HG02588 (cell line): ENCODE data around the gene SPHK2.

Source experiments
- ATAC-seq: cut with Tn5 transposase; IDR thresholded peaks from one replicate; pipeline ENCODE4 v1.9.1; 2021; ENCODE audit warnings: mild to moderate bottlenecking, moderate library complexity; ENCODE audit not compliant: unreplicated experiment

Gene SPHK2

GRCh38 chr19:48635966-48636858 is 16.9 kb downstream of the SPHK2 start:
- no peak for ATAC-seq

GRCh38 chr19:48636859-48637448 is 17.6 kb downstream of the SPHK2 start, which contains the start of gene DBP:
TSS of gene DBP (minus strand) at chr19:48637379. CDS start at chr19:48636994, 385 bp downstream.
- ATAC-seq: no peak

GRCh38 chr19:48637449-48637947 is 18.2 kb downstream of the SPHK2 start:
- ATAC-seq: peak; percentile 66

GRCh38 chr19:48637948-48638830 is 18.9 kb downstream of the SPHK2 start:
- peak; percentile 7 for ATAC-seq

- no peak for ATAC-seq
These were observed 19.6 kb downstream of the SPHK2 start for GRCh38 chr19:48638831-48639381.

GRCh38 chr19:48639483-48640375 is 20.4 kb downstream of the SPHK2 start:
- no peak for ATAC-seq

- ATAC-seq: no peak
These were observed 22.5 kb downstream of the SPHK2 start for GRCh38 chr19:48641850-48642249.

GRCh38 chr19:48642862-48643261 is 23.6 kb downstream of the SPHK2 start:
- no peak for ATAC-seq

GRCh38 chr19:48644355-48644754 is 25.0 kb downstream of the SPHK2 start:
- ATAC-seq: no peak

GRCh38 chr19:48644839-48645619 is 25.7 kb downstream of the SPHK2 start:
- ATAC-seq: no peak

- ATAC-seq: no peak
These were observed 26.3 kb downstream of the SPHK2 start for GRCh38 chr19:48645620-48646000.

GRCh38 chr19:48646001-48646721 is 26.9 kb downstream of the SPHK2 start, which contains the start of gene CA11:
TSS of gene CA11 (minus strand) at chr19:48646187. CDS start at chr19:48645632, 555 bp downstream.
- ATAC-seq: peak; percentile 69

GRCh38 chr19:48646722-48647216 is 27.5 kb downstream of the SPHK2 start:
- no peak for ATAC-seq

- ATAC-seq: no peak
These were observed 28.8 kb downstream of the SPHK2 start for GRCh38 chr19:48648134-48648533.

GRCh38 chr19:48650974-48651682 is 31.8 kb downstream of the SPHK2 start:
- ATAC-seq: no peak

- no peak for ATAC-seq
These were observed 32.4 kb downstream of the SPHK2 start for GRCh38 chr19:48651683-48652048.

- ATAC-seq: no peak
These were observed 35.2 kb downstream of the SPHK2 start for GRCh38 chr19:48654299-48655059.
